HCT116 (cell line): Measurements from ENCODE around the gene SH2B3. TPM values are rescaled to one million over a fixed set of nuclear protein-coding genes. Genes with fewer than 3 reads are reported as not detected.

Experiments used
- ATAC-seq: fragments of 200-7000 bp; cut with Tn5 transposase; 2 replicates; pipeline ENCODE4 v1.9.1; 2020; ENCODE audit warnings: mild to moderate bottlenecking, moderate library complexity
- BruUV-seq: library from RNA; stranded (reverse); fragments of 400-500 nt; replicated peaks from 2 replicates; lab custom pipeline; 2021; lab: Mats Ljungman, UMichigan
- CTCF ChIA-PET: fragments of 300-600 bp; sonication (Branson Sonifier 250); formaldehyde crosslinking; loops from one replicate; lab custom pipeline; 2021; ENCODE audit warnings: antibody characterized with exemption; lab: Charles Lee
- POLR2A ChIA-PET: fragments of 300-600, 350-600 bp; sonication (Branson Sonifier 250); formaldehyde crosslinking; loops from one replicate; lab custom pipeline; 2021; ENCODE audit warnings: antibody characterized with exemption; lab: Charles Lee
- RAD21 ChIA-PET, 2 experiments: fragments of 300-600 bp; sonication (Branson Sonifier 250); formaldehyde crosslinking; loops; one replicate each; lab custom pipeline; 2023; ENCODE audit warnings: low total read pairs in 2 of 2; ENCODE audit not compliant: uncharacterized antibody in 2 of 2, unreplicated experiment in 2 of 2, low non-redundant PET in 1 of 2; lab: Charles Lee
- DNase-seq: peaks from one replicate; pipeline ENCODE4 v3.0.0-alpha.2; 2010; ENCODE audit warnings: low read depth, low spot score
- H2AFZ ChIP-seq: fragments of 200-600 bp; shearing (Covaris generic), sonication (generic); 2 replicates; pipeline ENCODE4 v1.6.1; 2017; ENCODE audit warnings: low read depth, mixed run types, mixed read lengths, antibody characterized with exemption, low read length; ENCODE audit not compliant: poor library complexity, severe bottlenecking
- H3K27ac ChIP-seq: 2 replicates; pipeline ENCODE4 v1.5.1; 2012; ENCODE audit warnings: low read depth, low read length
- H3K27me3 ChIP-seq: fragments of 200-600 bp; sonication (generic); 2 replicates; pipeline ENCODE4 v1.6.1; 2016; ENCODE audit warnings: mixed run types, low read length, mixed read lengths; ENCODE audit not compliant: insufficient read depth
- H3K36me3 ChIP-seq, 2 experiments: fragments of 200-500 bp in 1 of 2; fragments of 200-600 bp in 1 of 2; sonication (Bioruptor generic) in 1 of 2; sonication (generic) in 1 of 2; 2 replicates each; pipeline versions ENCODE4 v1.5.1 to v1.6.1; 2014 to 2016; ENCODE audit warnings: low read length in 2 of 2, inconsistent platforms in 1 of 2, mixed read lengths in 1 of 2, mixed run types in 1 of 2; ENCODE audit not compliant: insufficient read depth in 2 of 2, control insufficient read depth in 1 of 2
- H3K4me1 ChIP-seq, 2 experiments: fragments of 200-600 bp in 1 of 2; sonication (generic) in 1 of 2; 2 replicates each; pipeline versions ENCODE4 v1.5.1 to v1.6.1; 2012 to 2017; ENCODE audit warnings: low read length in 2 of 2, inconsistent platforms in 1 of 2, mild to moderate bottlenecking in 1 of 2, mixed read lengths in 1 of 2, mixed run types in 1 of 2, moderate library complexity in 1 of 2; ENCODE audit not compliant: insufficient read depth in 2 of 2, control insufficient read depth in 1 of 2
- H3K4me2 ChIP-seq: fragments of 200-600 bp; sonication (generic); 2 replicates; pipeline ENCODE4 v1.6.1; 2017; ENCODE audit warnings: mixed run types, low read length, mixed read lengths
- H3K4me3 ChIP-seq, 2 experiments: fragments of 200-600 bp in 1 of 2; sonication (generic) in 1 of 2; replicated peaks in 1 of 2; 2 replicates each; pipeline ENCODE4 v1.5.1; 2011 to 2016; ENCODE audit warnings: low read length in 2 of 2, control low read depth in 1 of 2, low read depth in 1 of 2, mild to moderate bottlenecking in 1 of 2, mixed read lengths in 1 of 2, mixed run types in 1 of 2
- H3K79me2 ChIP-seq: fragments of 200-600 bp; sonication (generic); 2 replicates; pipeline ENCODE4 v1.6.1; 2017; ENCODE audit warnings: mild to moderate bottlenecking, mixed run types, low read length, moderate library complexity, mixed read lengths; ENCODE audit not compliant: insufficient read depth
- H3K9ac ChIP-seq: fragments of 200-600 bp; sonication (generic); 2 replicates; pipeline ENCODE4 v1.6.1; 2016; ENCODE audit warnings: low read length, mixed read lengths
- H3K9me2 ChIP-seq: fragments of 200-600 bp; sonication (generic), shearing (Covaris generic); 2 replicates; pipeline ENCODE4 v1.6.1; 2017; ENCODE audit warnings: mixed run types, mild to moderate bottlenecking, moderate library complexity; ENCODE audit not compliant: insufficient read depth
- H3K9me3 ChIP-seq, 2 experiments: fragments of 200-500 bp in 1 of 2; fragments of 200-600 bp in 1 of 2; sonication (Bioruptor generic) in 1 of 2; sonication (generic) in 1 of 2; 2 replicates each; pipeline ENCODE4 v1.6.1; 2014 to 2017; ENCODE audit warnings: low read length in 2 of 2, mixed read lengths in 2 of 2, inconsistent platforms in 1 of 2, low read depth in 1 of 2, mild to moderate bottlenecking in 1 of 2, mixed run types in 1 of 2, moderate library complexity in 1 of 2; ENCODE audit not compliant: control insufficient read depth in 1 of 2, insufficient read depth in 1 of 2
- H4K20me1 ChIP-seq: fragments of 200-600 bp; sonication (generic), shearing (Covaris generic); 2 replicates; pipeline ENCODE4 v1.6.1; 2017; ENCODE audit warnings: mixed run types, mild to moderate bottlenecking, moderate library complexity; ENCODE audit not compliant: insufficient read depth
- ATF3 ChIP-seq: IDR thresholded peaks from 2 replicates; pipeline ENCODE4 v1.6.1; 2012
- CBX3 ChIP-seq: IDR thresholded peaks from 2 replicates; pipeline ENCODE4 v1.6.1; 2012; ENCODE audit warnings: low read depth
- CEBPB ChIP-seq: IDR thresholded peaks from 2 replicates; pipeline ENCODE4 v1.6.1; 2012; ENCODE audit warnings: low read depth
- CTCF ChIP-seq, 3 experiments: fragments of 200-600 bp in 1 of 3; sonication (generic) in 1 of 3; IDR thresholded peaks in 2 of 3; conservative IDR thresholded peaks in 1 of 3; 2 replicates each; pipeline ENCODE4 v1.5.1; 2012 to 2017; ENCODE audit warnings: low read depth in 2 of 3, low read length in 2 of 3, antibody characterized with exemption in 1 of 3, borderline replicate concordance in 1 of 3, control low read depth in 1 of 3, mild to moderate bottlenecking in 1 of 3, mixed read lengths in 1 of 3, mixed run types in 1 of 3, moderate library complexity in 1 of 3; ENCODE audit not compliant: insufficient read depth in 1 of 3
- ELF1 ChIP-seq: IDR thresholded peaks from 2 replicates; pipeline ENCODE4 v1.6.1; 2012; ENCODE audit warnings: low read depth, borderline replicate concordance
- EZH2 ChIP-seq: fragments of 200-600 bp; sonication (generic); IDR thresholded peaks from 2 replicates; pipeline ENCODE4 v1.6.1; 2017; ENCODE audit warnings: antibody characterized with exemption, mixed run types
- EZH2phosphoT487 ChIP-seq: fragments of 200-600 bp; IDR thresholded peaks from 2 replicates; pipeline ENCODE4 v1.6.1; 2018; ENCODE audit warnings: antibody characterized with exemption, borderline replicate concordance
- FOSL1 ChIP-seq: IDR thresholded peaks from 2 replicates; pipeline ENCODE4 v1.6.1; 2012; ENCODE audit warnings: low read depth
- JUND ChIP-seq: IDR thresholded peaks from 2 replicates; pipeline ENCODE4 v1.6.1; 2012
- POLR2A ChIP-seq: IDR thresholded peaks from 2 replicates; pipeline ENCODE4 v1.7.0; 2011; ENCODE audit warnings: borderline replicate concordance; ENCODE audit not compliant: insufficient read depth, insufficient read length; ENCODE audit errors: extremely low read depth
- POLR2AphosphoS5 ChIP-seq: IDR thresholded peaks from 2 replicates; pipeline ENCODE4 v1.6.1; 2011; ENCODE audit warnings: mild to moderate bottlenecking, low read depth, low read length, moderate library complexity
- RAD21 ChIP-seq: IDR thresholded peaks from 2 replicates; pipeline ENCODE4 v1.6.1; 2012; ENCODE audit warnings: low read depth, mild to moderate bottlenecking
- REST ChIP-seq: IDR thresholded peaks from 2 replicates; pipeline ENCODE4 v1.6.1; 2012; ENCODE audit warnings: low read depth
- SIN3A ChIP-seq: IDR thresholded peaks from 2 replicates; pipeline ENCODE4 v1.6.1; 2012; ENCODE audit warnings: low read depth
- SP1 ChIP-seq: IDR thresholded peaks from 2 replicates; pipeline ENCODE4 v1.6.1; 2012; ENCODE audit warnings: low read depth
- SRF ChIP-seq: IDR thresholded peaks from 2 replicates; pipeline ENCODE4 v1.6.1; 2012; ENCODE audit warnings: low read depth
- YY1 ChIP-seq: IDR thresholded peaks from 2 replicates; pipeline ENCODE4 v1.6.1; 2011; ENCODE audit warnings: low read length, low read depth, moderate library complexity, mild to moderate bottlenecking; ENCODE audit not compliant: insufficient replicate concordance; ENCODE audit errors: extremely low read depth
- intact Hi-C: fragments of 100-400 bp; cut with micrococcal nuclease; formaldehyde crosslinking; loops from 2 replicates; pipeline ENCODE4 v1.10.0; 2022
- total RNA-seq: library from RNA; stranded (reverse); gene quantifications from one replicate; pipeline ENCODE4 v1.2.1, GENCODE V29; 2021; ENCODE audit not compliant: unreplicated experiment

SH2B3 gene
- total RNA-seq, 1 experiment from 2014 or later: 17.3 TPM

DNA sequence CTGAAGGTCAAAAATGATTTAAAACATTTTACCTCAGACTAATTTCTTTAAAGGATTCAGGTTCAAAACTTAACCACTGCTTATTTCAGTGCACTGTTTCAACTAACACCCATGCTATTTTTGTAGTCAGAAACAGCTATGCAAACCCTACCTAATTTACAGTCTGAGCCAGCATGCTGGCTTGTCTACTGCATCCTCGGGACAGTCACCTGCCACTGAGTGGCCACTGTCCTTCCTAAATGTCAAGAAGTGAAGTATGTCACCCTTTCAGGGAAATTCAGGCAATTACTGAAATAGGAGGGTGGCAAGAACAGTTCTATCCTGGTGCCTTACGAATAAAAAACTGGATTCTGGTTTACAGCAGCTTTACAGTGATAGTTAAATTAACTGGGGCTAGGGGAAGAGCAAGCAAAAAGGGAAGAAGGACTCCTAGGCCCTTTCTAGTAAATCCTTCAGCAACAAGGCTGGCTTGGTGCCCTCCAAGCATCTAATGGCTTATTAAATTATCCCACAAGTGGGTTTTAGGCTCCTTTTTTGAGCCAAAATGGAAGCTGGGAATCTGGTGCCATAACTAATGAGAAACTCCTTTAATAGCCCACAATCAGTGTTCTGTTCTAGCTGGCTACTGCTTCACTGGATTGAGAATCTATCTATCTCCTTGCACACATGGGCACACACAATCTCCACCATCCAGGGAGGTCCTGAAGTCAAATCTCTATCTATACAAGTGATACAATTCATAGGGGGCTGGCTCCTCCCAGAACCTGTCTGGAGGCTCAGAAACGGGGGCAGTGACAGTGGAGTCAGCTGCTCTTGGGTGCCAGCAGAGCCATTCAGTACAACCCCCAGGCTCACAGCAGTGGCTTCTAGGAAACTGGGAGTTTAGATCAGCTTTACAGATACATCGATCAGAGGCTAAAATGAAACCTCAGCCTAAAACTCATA, 43.4 kb downstream of the SH2B3 start (continued):
- TF ChIP-seq CBX3 (no peak), POLR2A (no peak), FOSL1 (no peak), SP1 (no peak), CEBPB (no peak), CTCF (IDR thresholded peaks at IDR 0.05 in 2 of 3, conservative IDR thresholded peaks at IDR 0.05 in 1 of 3; ENCODE audit: borderline replicate concordance in 1 of 3, insufficient read depth in 1 of 3, low read depth in 2 of 3, low read length in 2 of 3) (no peak)

DNA sequence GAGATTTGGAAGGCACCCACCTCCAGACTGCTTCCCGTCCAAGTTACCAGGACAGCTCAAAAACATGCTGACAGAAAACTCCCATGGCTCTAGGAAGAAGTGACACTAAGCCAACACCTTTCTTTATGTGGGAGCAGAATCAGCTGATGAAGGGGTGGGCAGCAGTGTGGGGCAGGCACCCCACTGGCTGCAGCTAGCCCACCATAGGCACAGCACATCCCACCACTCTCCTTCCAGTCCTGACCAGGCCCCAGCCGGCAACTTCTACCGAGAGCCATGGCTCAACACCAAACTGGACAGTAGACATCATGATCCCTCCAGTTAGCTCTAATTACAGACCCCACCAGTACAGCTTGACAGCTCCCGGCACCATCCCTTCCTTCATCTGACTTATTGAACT, 45.0 kb downstream of the SH2B3 start:
- no peak overlapping the region for H3K9ac ChIP-seq
- no peaks in the 10 kb centered on the region for H3K27me3 ChIP-seq
- no peaks in the 10 kb centered on the region; the same call in 1 of the 2 replicates for H4K20me1 ChIP-seq
- intact Hi-C loops: loop anchor here (1.0 to 2.0 kb wide), 2 partner anchors 53 to 120 kb away; no protein-coding TSS in a partner anchor
- H3K4me3 ChIP-seq: no peak overlapping the region
- H3K79me2 ChIP-seq: no peaks in the 10 kb centered on the region
- CTCF ChIA-PET: interaction anchor here (1.3 to 4.2 kb wide), 3 partner anchors 11 to 53 kb away, joined by 4 to 94 read pairs (median 12); no protein-coding TSS in a partner anchor
- no peak overlapping the region for H3K4me2 ChIP-seq
- H3K9me2 ChIP-seq: no peaks in the 10 kb centered on the region
- no TSS peak for BruUV-seq
- DNase-seq: no peak
- H3K9me3 ChIP-seq: no peaks in the 10 kb centered on the region
- H3K27ac ChIP-seq: no peak overlapping the region
- POLR2A ChIA-PET: no interaction called here
- no peak for ATAC-seq
- peaks cover 44 to 45% of the 10 kb centered on the region in 2 experiments; a peak in 3 of 4 replicates for H3K36me3 ChIP-seq
- H3K4me1 ChIP-seq: no peaks in the 10 kb centered on the region
- RAD21 ChIA-PET: no interaction called here
- no peak overlapping the region for H2AFZ ChIP-seq
- no peak for TF ChIP-seq EZH2
- TF ChIP-seq JUND: no peak
- TF ChIP-seq ELF1: no peak
- no peak for TF ChIP-seq EZH2phosphoT487
- no peak for TF ChIP-seq RAD21
- no peak for TF ChIP-seq SRF
- TF ChIP-seq POLR2AphosphoS5: no peak
- TF ChIP-seq REST: no peak
- no peak for TF ChIP-seq POLR2A
- TF ChIP-seq SIN3A: no peak
- no peak for TF ChIP-seq ATF3
- no peak for TF ChIP-seq YY1
